HG03378 (cell line): ENCODE results near the gene CAPN3.

Experiments used
- ATAC-seq: cut with Tn5 transposase; IDR thresholded peaks from one replicate; pipeline ENCODE4 v1.9.1; 2021; ENCODE audit warnings: mild to moderate bottlenecking, moderate library complexity; ENCODE audit not compliant: unreplicated experiment

The CAPN3 gene

DNA sequence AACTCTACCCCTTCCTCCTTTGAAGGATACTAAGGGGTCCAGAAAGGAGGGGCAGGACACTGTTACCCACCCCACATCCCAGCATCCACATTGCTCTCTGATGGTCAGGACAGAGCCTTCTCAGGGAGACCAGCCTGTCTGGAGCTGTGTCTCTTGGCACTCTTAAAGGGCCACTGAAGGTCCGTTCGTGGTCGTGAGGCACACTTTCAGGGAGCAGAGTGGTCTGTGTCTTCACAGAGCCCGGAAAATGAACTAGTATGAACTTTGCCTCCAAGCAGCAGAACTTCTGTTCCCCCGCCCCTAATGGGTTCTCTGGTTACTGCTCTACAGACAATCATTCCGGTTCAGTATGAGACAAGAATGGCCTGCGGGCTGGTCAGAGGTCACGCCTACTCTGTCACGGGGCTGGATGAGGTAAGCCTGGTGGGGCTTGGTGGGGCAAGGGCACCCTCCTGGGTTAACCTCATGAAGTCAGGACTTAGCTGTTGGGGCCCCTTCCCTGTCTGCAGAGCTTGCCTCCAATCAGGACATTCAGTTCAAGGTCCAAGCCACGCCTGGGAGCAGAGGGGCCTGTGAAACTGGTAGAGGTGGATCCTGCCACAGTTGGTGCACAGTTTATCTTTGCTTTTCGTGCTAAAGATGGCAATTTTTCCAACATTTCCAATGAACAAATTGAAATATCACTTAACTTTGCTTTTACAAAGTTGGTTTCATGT, 33.2 kb downstream of the CAPN3 start:
- no peak for ATAC-seq

DNA sequence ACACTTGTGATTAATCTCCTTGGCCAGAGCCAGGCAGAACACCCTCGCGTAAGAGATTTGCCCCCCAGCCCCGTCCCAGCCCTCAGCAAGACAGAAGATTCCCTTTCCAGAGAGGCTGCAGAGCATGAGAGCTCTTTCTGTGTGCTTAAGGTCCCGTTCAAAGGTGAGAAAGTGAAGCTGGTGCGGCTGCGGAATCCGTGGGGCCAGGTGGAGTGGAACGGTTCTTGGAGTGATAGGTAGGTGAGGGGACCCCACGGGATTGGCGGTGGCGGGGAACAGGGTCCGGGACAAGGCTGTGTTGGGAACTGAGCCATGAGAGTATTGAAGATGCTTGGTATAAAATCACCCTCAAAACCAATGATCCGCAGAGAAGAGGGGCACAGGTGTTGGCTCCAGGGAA, 34.8 kb downstream of the CAPN3 start:
- ATAC-seq: no peak

DNA sequence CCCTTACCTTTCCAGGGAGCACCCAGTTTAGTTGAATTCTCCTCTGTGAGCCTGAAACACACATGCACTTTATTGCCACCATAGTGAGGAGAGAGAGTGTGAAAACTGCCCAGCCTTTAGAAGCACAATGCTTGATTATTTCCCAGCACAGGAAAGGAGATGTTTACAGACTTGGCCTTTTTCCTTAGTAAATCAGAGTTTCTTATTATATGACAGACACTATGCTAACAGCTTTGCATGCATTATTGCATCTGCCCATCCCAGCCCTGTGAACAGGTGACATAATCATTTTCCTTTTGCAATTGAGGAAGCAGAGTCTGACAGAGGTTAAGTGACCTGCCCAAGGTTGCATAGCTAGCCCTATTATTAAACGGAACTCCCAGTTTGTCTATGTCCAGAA, 36.5 kb downstream of the CAPN3 start:
- no peak for ATAC-seq

DNA sequence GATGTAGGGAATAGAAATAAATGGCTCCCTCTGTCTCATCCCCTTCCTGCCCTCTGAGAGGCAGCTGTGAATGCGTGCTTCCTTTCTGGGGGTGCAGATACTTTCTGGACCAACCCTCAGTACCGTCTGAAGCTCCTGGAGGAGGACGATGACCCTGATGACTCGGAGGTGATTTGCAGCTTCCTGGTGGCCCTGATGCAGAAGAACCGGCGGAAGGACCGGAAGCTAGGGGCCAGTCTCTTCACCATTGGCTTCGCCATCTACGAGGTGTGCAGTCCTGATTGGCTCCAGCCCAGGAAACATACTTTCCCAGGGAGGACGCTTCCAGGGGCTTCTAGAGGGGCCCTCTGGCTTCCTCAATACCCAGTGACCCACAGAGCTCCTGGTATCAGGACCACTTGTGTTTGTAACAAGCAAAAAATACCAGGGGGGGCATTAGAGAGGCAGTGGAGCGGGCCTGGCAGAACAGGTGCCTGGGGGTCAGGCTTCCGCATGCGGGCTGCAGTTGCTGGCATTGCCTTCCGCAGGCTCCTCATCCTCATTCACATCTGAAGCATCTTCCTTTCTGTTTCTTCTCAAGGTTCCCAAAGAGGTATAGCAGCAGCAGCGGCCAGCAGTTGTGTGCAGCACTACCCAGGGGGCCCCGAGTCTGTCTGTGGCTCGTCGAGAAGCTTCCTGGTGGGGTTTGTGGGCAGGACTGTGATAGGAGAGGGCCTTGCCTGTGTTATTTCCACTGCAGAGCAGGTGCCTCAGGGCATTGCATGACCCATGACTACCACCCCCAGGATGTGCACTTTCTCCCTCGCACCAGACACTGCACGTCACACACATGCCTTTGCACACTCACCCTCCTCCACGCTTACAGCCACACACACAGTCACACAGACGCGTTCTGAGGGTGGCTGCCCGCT, 42.5 kb downstream of the CAPN3 start:
- ATAC-seq: no peak

DNA sequence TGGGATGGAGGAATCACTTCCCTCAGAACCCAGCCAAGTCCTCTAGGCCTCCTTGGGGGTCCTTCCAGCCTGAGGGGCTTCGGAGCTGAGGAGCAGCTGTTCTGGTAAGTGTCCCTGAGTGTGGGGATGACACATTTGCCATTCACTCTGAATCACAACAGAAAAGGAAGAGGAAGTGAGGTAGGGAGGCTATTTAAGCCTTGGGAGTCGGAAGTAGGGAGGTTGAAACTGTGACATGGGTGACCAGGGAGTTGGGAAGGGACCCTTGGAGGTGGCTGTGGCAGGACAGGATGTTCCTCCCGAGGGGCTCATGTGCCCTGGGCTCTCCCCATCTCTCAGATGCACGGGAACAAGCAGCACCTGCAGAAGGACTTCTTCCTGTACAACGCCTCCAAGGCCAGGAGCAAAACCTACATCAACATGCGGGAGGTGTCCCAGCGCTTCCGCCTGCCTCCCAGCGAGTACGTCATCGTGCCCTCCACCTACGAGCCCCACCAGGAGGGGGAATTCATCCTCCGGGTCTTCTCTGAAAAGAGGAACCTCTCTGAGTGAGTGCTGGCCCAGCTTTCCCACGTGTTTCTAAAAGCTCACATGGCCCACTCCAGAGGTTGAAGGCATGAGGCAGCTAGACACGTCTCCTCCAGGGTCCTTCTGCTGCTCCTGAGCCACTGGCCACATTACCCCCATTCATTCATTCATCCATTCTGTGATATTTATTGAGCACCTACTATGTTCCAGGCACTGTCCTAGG, 43.3 kb downstream of the CAPN3 start:
- no peak for ATAC-seq

DNA sequence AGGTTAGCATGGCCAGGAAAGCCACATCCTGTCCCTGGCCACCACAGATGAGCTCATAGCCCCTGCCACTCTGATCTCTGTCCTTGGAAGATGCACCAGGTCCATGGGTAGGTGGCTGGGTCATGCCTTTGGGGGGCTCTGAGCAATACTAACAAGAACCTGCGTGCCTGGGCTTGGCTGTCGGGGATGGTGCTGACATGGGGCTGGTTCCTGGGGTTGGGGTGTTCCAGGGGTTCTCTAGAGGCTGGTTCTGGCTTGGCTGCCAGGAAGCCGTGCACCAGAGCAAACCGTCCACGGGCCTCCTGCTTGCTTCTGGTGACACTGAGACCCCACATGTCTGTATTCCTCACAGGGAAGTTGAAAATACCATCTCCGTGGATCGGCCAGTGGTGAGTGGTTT, 44.1 kb downstream of the CAPN3 start:
- ATAC-seq: no peak

DNA sequence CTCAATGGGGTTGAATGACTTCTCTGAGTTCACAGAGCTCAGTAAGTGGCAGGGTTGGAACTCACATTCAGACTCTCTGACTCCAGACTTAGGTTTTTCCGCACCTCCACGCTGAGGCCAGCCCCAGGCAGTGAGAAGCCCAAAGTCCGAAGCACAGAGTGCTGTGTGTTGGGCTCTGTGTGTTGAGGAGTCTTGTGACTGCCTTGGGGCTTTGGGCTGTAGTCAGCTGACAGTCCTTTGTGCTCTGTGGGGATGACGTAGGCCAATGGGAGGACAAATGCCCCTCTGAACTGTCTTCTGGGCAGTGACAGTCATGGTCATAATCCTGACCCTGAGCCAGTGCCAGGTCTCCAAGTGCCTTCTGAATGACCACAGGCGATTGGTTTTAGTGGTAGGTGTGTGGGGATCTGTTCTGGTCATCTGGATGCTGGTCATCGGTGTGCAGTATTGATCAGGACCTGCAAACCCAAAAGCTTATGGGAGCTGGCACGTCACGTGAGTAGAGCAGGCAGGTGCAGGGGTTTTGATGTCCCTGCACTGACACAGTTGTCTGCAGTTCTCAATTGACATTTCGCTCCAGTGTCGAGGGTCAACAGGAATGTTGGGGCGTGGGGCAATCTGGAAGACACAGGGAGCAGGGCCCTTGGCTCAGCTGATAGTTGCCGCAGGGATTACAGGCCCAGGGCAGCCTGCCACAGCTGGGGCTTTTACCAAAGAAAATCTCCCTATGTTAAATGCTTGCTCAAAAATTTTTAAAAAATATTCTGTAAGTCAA, 45.3 kb downstream of the CAPN3 start:
- no peak for ATAC-seq

DNA sequence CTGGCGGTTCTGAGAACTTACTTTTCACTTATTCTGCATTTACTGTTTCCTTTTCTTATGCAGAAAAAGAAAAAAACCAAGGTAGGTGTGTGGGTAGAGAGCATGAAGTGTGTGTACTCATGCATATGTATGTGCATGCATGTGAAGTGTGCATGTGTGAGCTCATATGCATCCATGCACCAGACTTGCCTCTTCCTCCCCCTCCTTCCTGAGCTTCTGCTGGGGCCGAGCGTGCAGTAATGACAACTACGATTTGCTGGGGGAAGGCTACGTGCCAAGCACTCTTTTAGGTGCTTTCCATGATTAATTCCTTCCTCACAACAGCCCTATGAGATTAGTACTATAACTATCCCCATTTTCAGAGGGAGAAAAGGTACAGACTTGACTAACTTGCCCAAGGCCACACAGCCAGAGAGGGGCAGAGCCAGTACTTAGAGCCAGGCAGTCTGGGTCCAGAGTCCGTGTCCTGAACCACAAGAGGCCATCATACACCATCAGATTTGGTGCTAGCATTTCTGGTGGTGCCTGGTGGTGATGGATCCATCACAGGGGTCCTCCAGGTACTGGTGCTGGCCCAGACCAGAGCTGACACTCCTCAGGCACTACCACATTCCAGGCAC, 46.7 kb downstream of the CAPN3 start:
- no peak for ATAC-seq

DNA sequence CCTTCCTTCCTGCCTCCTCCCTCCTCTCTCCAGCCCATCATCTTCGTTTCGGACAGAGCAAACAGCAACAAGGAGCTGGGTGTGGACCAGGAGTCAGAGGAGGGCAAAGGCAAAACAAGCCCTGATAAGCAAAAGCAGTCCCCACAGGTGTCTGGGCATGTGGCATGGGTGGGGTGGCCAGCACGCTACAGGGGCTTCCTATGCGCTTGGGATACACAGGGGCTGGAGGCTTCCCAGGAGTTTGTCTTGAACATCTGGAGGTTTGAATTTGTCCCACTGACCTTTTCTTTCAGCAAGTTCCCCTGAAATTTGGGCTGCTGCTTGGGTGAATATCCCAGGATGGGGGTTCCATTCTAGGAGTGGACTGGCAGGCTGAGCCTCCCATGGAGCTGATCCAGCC, 48.9 kb downstream of the CAPN3 start:
- ATAC-seq: no peak

DNA sequence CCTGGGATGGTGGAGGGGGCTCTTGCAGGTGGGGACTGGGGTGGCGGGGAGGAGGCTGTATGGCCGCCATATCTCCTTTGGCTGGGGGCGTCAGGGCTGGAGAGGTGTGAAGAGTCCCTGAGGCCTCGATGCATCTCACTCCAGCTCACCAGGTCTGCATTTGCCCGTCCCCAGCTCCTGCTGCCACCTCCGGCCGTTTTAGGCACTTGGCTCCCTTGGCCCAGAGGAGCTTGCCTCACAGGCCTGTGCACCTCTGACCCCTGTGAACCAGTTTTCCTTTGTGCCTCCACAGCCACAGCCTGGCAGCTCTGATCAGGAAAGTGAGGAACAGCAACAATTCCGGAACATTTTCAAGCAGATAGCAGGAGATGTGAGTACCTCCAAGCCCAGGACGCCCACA, 49.7 kb downstream of the CAPN3 start:
- ATAC-seq: no peak

DNA sequence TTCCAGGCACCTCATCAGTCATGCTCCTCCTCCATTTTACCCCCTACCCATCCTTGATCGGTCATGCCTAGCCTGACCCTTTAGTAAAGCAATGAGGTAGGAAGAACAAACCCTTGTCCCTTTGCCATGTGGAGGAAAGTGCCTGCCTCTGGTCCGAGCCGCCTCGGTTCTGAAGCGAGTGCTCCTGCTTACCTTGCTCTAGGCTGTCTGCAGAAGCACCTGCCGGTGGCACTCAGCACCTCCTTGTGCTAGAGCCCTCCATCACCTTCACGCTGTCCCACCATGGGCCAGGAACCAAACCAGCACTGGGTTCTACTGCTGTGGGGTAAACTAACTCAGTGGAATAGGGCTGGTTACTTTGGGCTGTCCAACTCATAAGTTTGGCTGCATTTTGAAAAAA, 52.6 kb downstream of the CAPN3 start:
- ATAC-seq: no peak

DNA sequence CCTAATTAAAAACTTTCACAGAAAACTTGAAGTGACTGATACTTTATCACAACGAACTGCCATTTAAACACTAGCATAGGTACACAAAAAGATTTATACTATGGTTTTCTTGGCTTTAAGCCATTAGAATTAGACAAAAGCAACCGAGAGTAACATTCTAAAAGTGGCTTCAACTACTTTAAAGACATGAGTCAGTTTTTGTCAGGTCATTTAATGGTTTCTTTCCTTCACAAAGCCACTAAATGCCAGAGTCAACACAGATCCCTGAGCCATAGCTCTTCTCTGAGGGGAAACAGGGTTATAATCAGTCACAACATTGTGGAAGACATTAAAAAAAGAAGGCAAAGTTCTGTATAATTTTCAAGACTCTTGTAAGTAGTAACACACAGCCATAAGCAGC, 54.6 kb downstream of the CAPN3 start:
- no peak for ATAC-seq

DNA sequence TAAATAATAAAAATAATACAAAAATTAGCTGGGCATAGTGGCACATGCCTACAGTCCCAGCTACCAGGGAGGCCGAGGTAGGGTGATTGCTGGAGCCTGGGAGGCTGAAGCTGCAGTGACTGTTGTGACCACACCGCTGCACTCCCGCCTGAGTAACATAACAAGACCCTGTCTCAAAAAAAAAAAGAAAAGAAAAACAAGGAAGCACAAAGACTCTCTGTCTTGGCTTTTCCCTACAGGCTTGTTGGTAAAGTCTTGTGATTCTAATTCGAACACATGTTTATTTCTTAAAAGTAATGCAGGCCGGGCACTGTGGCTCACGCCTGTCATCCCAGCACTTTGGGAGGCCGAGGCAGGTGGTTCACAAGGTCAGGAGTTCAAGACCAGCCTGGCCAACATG, 60.1 kb downstream of the CAPN3 start:
- no peak for ATAC-seq

DNA sequence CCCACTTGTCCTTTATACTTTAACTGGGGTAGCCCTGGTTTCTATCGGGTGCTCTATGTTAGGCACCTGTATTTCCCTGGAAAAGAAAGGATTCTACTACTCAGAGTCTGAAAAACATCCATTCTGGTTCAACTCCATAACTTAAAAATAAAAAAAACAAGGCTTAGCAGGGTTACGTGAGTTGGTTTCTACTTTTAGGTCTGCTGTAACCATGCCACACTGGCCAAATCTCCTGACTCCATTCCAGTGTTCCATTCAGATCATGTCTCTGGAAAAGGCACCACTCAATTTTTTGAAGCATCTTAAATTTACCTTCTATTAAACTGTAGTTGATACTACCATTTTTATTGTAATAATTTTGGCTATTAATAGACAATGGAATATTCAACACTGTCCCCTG, 62.1 kb downstream of the CAPN3 start:
- ATAC-seq: no peak

DNA sequence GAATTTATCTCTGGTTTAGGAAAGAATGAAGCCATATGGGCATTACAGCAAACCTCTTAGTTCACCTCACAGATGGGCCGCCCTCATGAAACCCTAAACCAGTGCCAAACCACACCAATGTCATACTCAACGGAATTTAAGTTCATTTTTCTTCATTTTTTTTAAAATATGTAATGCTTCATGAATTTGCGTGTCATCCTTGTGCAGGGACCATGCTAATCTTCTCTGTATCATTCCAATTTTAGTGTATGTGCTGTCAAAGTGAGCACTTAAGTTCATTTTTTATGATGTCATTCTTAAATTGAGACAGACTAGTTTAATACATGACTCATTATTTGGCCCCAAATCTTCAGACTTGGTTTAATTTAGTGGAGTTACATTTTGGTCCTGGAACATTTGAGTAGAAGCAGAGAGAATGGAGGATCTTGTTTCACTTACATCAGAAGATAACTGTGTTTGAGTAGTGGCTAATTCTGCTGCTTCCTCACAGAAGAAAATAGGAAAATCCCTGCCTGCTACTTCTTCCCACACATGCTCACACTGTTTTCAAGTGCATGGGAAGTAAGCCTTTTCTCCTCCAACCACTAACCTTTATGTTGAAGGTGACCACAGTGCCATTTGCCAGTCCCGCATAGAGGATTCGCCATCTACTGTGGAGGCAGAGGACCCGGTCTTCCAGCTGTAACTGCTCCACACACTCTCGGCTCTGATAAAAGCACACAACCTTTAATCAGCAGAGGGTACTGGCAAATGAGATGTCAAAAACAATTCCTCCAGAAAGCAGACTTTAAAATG, 68.3 kb downstream of the CAPN3 start:
- no peak for ATAC-seq

DNA sequence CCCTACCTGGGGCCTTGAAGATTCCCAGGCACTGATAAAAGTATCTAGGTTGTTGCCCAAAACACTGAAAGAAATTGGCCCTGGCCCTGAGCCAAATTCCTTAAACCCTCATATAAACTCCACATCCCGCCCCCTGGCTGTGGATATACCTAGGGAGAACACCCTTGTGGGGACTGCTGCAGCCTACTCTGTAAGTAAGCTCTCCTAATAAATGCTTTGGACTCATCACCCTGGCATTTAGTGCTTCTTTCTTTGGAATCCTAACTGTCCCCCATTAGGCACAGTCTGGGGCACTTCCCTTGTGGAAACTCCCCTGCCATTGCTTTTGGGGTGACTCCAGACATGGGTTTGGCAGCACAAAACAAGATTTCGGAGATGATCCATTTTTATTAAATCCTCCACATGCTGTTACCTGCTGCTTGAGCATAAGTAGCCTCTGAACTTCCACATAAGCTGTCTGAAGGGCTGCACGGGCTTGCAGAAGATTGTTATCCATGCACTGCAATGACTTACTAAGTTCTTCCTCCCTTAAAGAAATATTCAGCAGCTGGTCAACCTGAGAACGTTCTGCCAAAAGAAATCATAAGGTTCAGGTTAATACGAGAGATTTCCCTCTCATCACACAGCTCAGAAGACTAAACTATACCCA, 85.2 kb downstream of the CAPN3 start:
- no peak for ATAC-seq

DNA sequence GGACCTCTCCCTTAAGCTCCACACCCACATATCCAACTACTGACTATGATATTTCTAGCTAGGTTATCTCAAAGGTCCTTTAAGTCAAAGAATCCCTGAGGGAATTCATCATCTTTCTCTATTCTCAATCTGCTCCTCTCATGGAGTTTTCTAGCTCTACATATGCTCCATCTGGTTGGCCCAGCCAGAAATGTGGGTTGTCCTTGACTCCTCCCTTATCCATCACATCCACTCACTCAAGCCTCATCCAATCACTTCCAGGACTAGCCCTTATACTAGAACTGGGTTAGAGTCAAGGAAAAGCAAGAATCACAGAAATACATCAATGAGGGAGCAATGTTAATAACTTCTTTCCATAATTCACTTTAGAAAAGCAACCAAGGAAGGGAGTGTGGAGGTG, 86.2 kb downstream of the CAPN3 start:
- ATAC-seq: no peak

DNA sequence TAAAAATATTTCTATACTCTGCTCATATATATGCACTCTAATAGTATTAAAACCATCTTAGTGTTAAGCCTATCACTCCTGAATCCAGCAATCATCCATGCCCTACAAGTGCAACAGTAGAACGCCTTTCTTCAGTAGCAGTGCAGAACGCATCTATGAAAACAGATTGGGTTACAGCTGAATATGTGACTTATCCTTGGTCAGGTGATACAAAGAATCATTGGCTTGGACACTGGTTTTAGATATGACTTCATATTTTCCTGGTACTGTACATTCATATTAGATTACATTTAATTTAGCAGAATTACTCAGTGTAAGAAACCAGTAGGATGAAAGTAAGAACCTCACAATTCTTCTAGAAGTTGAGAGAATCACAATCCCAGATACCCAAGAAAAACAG, 88.3 kb downstream of the CAPN3 start:
- ATAC-seq: no peak

DNA sequence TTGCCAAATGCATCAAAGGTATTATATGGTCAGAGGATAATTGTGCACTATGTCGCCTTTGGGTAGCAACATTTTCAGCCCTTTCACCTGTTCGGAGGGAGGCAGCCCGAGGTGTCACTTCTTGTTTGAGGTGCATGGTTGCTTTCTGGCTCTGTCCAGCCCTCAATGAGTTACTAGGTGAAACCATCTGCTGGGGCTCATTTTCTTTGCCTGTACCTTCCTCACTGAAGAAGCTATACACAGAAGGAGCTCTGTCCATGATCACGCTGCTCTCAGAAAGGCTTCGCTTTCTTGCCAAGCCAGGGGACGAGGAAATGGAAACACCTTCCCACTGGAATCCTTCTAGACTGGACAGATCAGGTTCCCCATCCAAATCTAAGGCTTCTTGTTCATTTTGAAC, 89.0 kb downstream of the CAPN3 start:
- ATAC-seq: no peak
